Vein endothelial cell (primary cell): ENCODE results near the gene SP2. TPM values are rescaled to one million over a fixed set of nuclear protein-coding genes. Genes with fewer than 3 reads are reported as not detected.

Experiments used
- total RNA-seq: library from RNA; depleted of rRNA; stranded (reverse); fragments of >200 nt; gene quantifications from 2 replicates; pipeline ENCODE4 v1.2.3, GENCODE V29; 2012

SP2 gene
- total RNA-seq, result 2.9 and 3.3 TPM in 2 replicates

DNA sequence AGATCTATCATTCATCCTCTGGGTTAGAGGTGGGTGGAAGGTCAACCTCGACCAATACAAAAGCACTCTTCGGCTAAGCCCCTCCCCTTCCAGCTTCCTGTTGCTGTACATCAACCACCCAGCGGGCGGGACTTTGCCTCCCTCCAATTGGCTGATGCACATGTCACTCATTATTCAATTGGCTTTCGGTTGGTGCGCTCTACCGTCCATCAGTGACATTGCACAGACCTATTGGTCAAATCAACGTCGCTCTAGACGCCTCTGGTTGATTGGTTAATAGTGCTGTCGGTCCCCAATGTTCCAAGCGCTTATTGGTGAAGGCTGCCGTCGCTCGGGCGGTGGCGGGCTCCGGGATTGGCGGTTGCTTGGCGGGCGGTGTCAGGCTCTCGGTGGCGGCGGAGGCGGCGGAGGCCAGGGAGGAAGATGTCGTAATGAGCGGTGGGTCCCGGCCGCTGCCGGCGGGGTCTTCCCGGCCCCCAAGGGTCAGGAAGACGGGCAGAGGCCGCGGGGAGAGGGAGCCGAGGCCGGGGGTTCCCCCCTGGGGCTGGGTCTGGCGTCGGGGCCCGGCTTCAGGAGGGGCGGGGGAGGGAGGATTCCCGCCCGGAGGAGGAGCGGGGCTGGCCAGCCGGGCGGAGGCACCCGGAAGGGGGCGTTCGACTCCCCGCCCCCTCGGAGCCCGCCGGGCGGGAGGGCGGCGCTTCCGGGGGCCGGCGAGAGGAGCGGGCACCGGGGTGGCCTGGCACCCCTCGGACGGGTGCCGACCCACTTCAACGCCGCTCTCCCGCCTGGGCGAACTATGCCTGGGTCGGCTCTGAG lies at the start of gene SP2:
Gene SP2 (plus strand): TSS at position 381 of the 816 bp plus-strand sequence. CDS start 51 bp downstream, at position 432.

DNA sequence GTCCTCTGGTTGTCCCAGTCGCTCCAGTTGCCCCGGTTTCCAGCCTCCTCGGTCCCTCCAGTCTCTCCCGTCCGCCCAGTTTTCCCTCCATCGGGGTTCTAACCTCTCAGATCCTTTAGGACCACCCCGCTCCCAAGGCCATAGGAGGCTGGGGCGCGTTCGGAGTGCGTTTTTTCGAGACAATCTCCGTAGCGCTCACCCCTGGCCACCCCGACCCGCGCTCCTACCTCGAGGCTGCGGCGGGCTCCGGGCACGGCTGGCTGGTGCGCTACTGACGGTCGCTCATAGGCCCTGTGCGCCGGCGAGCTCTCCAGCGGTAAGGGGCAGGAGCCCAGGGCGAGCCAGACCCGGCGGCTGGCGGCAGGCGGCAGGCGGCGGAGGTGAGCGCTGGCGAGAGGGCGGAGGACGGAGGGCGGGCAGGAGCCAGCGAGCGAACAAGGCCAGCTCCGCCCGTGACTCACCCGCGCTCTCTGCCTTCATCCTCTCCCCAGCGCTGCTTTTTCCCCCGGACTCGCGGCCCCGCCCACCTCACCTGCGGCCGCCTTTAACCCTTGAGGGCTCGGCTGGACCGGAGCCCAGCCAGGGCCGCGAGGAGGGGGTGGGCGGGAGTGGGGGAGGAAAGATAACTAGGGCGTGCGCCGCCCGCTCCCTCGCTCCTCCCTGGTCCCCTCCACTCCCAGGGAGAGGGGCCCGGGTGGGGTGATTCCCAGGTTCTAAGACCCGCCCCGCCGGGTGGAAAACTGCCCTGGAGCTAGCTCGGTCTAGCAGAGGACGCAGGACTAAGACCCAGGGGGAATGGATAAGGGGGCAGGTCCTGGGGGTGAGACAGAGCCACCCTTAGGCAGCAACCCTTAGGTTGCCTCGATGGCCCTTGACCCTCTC lies 45.1 kb upstream of the SP2 start, which contains the start of gene SP6:
Gene SP6 (minus strand): TSS at position 472 of the 882 bp plus-strand sequence. CDS start 2,734 bp downstream, outside the sequence.

DNA sequence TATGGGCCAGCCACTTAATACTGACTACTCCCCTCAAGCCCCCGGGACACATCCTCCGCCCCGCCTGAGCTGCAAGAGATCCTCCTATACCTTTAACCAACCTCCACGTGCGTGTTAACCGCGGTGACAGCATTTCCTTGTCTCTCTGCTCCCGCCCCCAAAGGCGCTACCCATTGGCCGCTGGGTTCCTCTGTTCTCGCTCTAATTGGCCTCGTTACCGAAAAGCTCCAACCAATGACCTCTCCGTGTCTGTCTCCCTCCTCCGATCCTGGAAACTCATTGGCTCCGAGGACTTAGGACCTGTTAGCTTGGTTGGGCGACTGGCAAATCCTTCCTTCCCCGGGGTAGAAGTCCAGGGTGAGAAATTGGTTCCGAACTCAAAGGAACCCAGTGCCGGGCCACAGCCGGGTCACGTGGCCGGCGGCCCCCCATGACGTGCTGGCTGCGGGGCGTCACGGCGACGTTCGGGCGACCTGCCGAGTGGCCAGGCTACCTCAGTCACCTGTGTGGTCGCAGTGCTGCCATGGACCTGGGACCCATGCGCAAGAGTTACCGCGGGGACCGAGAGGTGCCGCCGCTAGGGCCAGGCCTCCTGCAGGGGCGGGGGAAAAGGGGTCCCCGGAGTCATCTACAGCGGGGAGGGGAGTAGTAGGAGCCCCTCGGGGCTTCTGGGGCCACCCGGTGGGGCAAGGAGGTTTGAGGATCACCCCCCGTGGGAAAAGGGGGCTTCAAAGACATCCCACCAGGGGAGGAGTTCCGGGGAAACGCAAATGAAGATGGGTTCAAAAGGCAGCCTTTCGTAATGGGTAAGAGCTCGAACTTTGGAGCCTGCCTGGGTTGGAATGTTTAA lies 45.4 kb downstream of the SP2 start, which contains the start of gene PNPO:
Gene PNPO (plus strand): TSS at position 326 of the 850 bp plus-strand sequence. CDS start 105 bp downstream, at position 431.

DNA sequence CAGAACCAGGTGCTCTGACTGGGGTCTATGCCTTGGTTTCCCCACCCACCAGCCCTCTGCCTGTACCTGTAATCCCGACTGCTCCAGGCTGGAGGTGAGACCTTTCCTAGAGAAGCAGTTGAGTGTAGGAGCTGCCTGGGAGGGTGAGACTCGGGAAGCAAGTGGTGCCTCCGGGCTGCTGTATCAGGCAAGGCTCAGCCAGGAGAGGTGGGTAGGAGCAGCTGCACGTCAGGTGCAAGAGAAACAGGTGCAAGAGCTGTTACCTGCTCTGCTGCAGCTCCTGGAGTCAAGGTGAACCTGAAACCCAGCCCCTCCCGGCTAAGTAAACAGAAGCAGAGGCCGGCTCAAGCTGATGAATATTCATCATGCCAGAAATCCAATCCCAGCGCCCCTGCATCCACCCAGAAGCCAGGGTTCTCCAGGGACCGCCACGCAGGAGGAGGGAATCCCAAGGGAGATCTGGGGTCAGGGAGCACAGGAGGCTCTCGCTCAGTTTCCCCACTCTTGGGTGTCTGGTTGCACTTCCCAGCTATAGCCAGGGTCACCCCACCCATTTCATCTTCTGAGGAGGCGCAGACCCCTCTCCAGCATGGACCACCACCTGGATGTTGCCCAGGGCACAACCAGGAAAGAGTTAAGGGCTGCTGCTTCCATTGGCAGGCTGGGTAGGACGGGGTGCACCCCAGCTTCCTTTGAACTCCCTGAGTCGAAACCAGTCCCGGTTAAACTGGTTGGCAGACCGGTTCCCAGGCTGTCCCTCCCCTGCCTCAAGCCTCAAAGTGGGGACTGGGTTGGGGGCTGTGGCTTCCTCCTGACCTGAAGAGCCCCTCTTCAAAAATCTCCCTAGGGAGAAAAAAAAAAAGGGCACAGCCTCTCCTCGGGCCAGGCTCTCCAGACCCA lies 61.8 kb downstream of the SP2 start, which contains the start of gene PRR15L:
Gene PRR15L (minus strand): TSS at position 293 of the 900 bp plus-strand sequence. CDS start 4,649 bp downstream, outside the sequence.

DNA sequence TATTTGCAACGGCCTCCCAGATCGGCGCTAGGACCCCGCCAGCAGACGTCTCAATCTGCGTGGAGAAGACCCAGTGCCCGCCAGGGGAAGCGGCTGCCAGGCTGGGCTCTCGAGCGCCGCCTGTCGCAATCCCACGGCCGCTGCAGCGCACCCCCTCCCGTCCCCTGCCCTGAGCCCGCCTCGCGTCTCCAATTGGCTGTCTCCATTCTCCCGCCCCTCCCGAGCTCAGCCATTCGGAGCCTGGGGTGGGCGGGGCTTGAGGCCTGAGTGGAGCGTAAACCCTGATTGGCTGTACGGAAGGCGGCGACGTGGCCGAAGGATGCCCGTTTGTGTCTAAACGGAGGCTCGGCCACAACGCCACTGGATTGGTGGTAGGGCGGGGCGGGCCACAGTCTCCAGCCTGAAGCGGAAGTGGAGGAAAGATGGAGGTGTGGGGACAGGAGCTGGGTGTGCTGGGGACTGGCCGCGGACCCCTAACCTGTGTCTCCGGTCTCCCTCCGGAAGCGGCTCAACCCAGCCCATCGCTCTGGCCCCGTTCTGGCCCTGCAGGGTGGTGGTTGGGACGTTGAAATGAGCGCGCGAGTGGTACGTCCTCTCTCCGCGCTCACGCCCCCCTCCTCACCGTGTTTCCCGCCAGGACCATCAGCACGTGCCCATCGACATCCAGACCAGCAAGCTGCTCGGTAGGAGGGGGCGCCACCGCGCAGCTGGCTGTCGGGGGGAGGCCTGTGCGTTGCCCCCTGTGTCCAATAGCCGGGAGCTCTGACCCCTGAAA lies 74.9 kb downstream of the SP2 start, which contains the start of gene CDK5RAP3:
Gene CDK5RAP3 (plus strand): TSS at position 389 of the 775 bp plus-strand sequence. CDS start 34 bp downstream, at position 423.

Other genes with a start within 250 kb of the SP2 start
- 380 and 475 TPM in 2 replicates for gene KPNB1, start 246.3 kb upstream of the SP2 start, total RNA-seq
- gene TBKBP1, start 202.1 kb upstream of the SP2 start, total RNA-seq, result 15.4 and 17.6 TPM in 2 replicates
- gene TBX21, start 163.0 kb upstream of the SP2 start, total RNA-seq, result not detected in 2 replicates
- gene OSBPL7, start 74.4 kb upstream of the SP2 start, total RNA-seq, result 15.4 and 17.3 TPM in 2 replicates
- gene MRPL10, start 64.7 kb upstream of the SP2 start, total RNA-seq, result 30.5 and 52.3 TPM in 2 replicates
- 0.29 TPM in 1 of 2 replicates, not detected in the other for gene LRRC46, start 64.6 kb upstream of the SP2 start, total RNA-seq
- gene SCRN2, start 55.0 kb upstream of the SP2 start, total RNA-seq, result 27.4 and 41.5 TPM in 2 replicates
- gene SP6, start 45.1 kb upstream of the SP2 start, total RNA-seq, result 0.33 and 1.2 TPM in 2 replicates
- 42.1 and 51.9 TPM in 2 replicates for gene PNPO, start 45.3 kb downstream of the SP2 start, total RNA-seq
- not detected in 2 replicates for gene PRR15L, start 61.6 kb downstream of the SP2 start, total RNA-seq
- 27.9 and 41.8 TPM in 2 replicates for gene CDK5RAP3, start 74.9 kb downstream of the SP2 start, total RNA-seq
- 6.4 and 6.5 TPM in 2 replicates for gene COPZ2, start 141.6 kb downstream of the SP2 start, total RNA-seq
- gene NFE2L1, start 152.1 kb downstream of the SP2 start, total RNA-seq, result 137 and 143 TPM in 2 replicates
- 45.4 and 50.8 TPM in 2 replicates for gene CBX1, start 205.2 kb downstream of the SP2 start, total RNA-seq
- 14.7 and 17.0 TPM in 2 replicates for gene SNX11, start 211.5 kb downstream of the SP2 start, total RNA-seq